Measurements from ENCODE around the gene IDH3A. TPM values are rescaled to one million over a fixed set of nuclear protein-coding genes. Genes with fewer than 3 reads are reported as not detected.

Gene IDH3A
- total and polyA plus RNA-seq, 10 donors = 27.6 to 90.7 (median 70.1) TPM

DNA sequence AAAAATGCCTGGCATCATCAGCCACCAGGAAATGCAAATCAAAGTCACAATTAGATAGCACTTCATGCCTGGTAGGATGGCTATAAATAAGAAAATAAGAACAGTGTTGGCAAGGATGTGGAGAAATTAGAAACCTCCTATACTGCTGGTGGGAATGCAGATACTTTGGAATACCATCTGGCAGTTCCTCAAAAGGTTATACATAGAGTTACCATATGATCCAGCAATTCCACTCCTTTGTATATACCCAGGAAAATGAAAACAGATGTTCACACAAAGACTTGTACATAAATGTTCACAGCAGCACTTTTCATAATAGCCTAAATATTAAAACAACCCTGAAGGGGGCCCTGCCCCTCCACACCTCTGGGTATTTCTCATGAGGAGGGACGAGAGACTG, 71.6 kb downstream of the IDH3A start:
- Histone ChIP-seq H3K27ac (no peak overlapping the region), H3K27me3 (replicated peaks in 1 of 7) (no peaks in the 10 kb centered on the region), H3K4me1 (peaks cover 0 to 4% (median 0%) of the 10 kb centered on the region in 6 donors), H3K36me3 (no peaks in the 10 kb centered on the region), H3K4me3 (no peak overlapping the region), H3K9me3 (no peaks in the 10 kb centered on the region)
- 74 to 90% (median 84%) methylated on average over 1 of the region's 1 CpG for WGBS, 5 donors
- intact Hi-C loops (cut with DNase I; ENCODE audit: low total_unique reads) = no loop called here
- TF ChIP-seq CTCF (IDR thresholded peaks at IDR 0.05 in 8 of 11, conservative IDR thresholded peaks at IDR 0.05 in 3 of 11) (no peak), POLR2AphosphoS5 (IDR thresholded peaks at IDR 0.05) (no peak), POLR2A (IDR thresholded peaks at IDR 0.05) (no peak)
- DNase-seq = no peak

Other genes starting within 250 kb of the IDH3A start
- gene TBC1D2B, start 71.7 kb upstream of the IDH3A start, total RNA-seq = 100 to 1,000 TPM in 5 of 7 donors, 10 to 100 TPM in 2; 88.7 to 131 (median 106) TPM
- gene TBC1D2B, start 71.7 kb upstream of the IDH3A start, polyA plus RNA-seq = 10 to 100 TPM in 2 of 3 donors, 1 to 10 TPM in 1; 9.4 to 19.4 (median 10.0) TPM
- gene SH2D7, start 56.8 kb upstream of the IDH3A start, total RNA-seq = not detected
- gene SH2D7, start 56.8 kb upstream of the IDH3A start, polyA plus RNA-seq = not detected
- gene CIB2, start 17.9 kb upstream of the IDH3A start, total RNA-seq = 1 to 10 TPM; 1.0 to 5.0 (median 3.5) TPM
- 1 to 10 TPM; 1.7 to 3.2 (median 3.1) TPM for gene CIB2, start 17.9 kb upstream of the IDH3A start, polyA plus RNA-seq
- under 1 TPM in 3 of 7 donors, not detected in 4; 0.16 to 0.26 (median 0.23) TPM for gene ACSBG1, start 85.2 kb downstream of the IDH3A start, total RNA-seq
- under 1 TPM; 0.19 to 0.33 (median 0.28) TPM for gene ACSBG1, start 85.2 kb downstream of the IDH3A start, polyA plus RNA-seq
- gene DNAJA4, start 115.2 kb downstream of the IDH3A start, total RNA-seq = 10 to 100 TPM; 12.7 to 51.7 (median 18.1) TPM
- gene DNAJA4, start 115.2 kb downstream of the IDH3A start, polyA plus RNA-seq = 10 to 100 TPM in 1 of 3 donors, 1 to 10 TPM in 2; 6.0 to 10.5 (median 7.2) TPM
- gene SKIC8, start 150.2 kb downstream of the IDH3A start, total RNA-seq = 10 to 100 TPM; 33.3 to 60.6 (median 40.5) TPM
- 10 to 100 TPM; 41.2 to 52.3 (median 42.1) TPM for gene SKIC8, start 150.2 kb downstream of the IDH3A start, polyA plus RNA-seq
- gene CRABP1, start 191.0 kb downstream of the IDH3A start, total RNA-seq = 100 to 1,000 TPM in 1 of 7 donors, 10 to 100 TPM in 6; 18.7 to 159 (median 30.8) TPM
- gene CRABP1, start 191.0 kb downstream of the IDH3A start, polyA plus RNA-seq = 10 to 100 TPM in 1 of 3 donors, 1 to 10 TPM in 2; 3.5 to 29.1 (median 6.3) TPM

Measured in spleen (tissue), 11 donors.